Coronary artery (tissue), 2 donors: Measurements from ENCODE around the gene DNAJC11.

Source experiments
- DNase-seq: peaks from one replicate; pipeline ENCODE4 v3.0.0-alpha.2; 2017; ENCODE audit warnings: low spot score
- H3K27ac ChIP-seq, 2 donors: fragments of 200-600 bp; sonication (generic); one replicate each; pipeline ENCODE4 v1.5.1; 2016 to 2019
- H3K4me3 ChIP-seq: fragments of 200-600 bp; sonication (generic); 2 replicates; pipeline ENCODE4 v1.5.1; 2016; ENCODE audit warnings: mild to moderate bottlenecking, moderate library complexity
- TF ChIP-seq, protein P1 (sequence below): fragments of 200-600 bp; sonication (generic); IDR thresholded peaks from one replicate; pipeline ENCODE4 v1.5.1; 2019; ENCODE audit warnings: antibody characterized with exemption

The DNAJC11 gene

GRCh38 chr1:6599141-6599975, 102.3 kb downstream of the DNAJC11 start:
- Histone ChIP-seq H3K27ac (peak overlapping the region; percentile 44 to 90), H3K4me3 (peak overlapping the region; percentile 96)
- TF ChIP-seq, protein P1, sequence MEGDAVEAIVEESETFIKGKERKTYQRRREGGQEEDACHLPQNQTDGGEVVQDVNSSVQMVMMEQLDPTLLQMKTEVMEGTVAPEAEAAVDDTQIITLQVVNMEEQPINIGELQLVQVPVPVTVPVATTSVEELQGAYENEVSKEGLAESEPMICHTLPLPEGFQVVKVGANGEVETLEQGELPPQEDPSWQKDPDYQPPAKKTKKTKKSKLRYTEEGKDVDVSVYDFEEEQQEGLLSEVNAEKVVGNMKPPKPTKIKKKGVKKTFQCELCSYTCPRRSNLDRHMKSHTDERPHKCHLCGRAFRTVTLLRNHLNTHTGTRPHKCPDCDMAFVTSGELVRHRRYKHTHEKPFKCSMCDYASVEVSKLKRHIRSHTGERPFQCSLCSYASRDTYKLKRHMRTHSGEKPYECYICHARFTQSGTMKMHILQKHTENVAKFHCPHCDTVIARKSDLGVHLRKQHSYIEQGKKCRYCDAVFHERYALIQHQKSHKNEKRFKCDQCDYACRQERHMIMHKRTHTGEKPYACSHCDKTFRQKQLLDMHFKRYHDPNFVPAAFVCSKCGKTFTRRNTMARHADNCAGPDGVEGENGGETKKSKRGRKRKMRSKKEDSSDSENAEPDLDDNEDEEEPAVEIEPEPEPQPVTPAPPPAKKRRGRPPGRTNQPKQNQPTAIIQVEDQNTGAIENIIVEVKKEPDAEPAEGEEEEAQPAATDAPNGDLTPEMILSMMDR = no peak
- no peak for DNase-seq

- DNase-seq = no peak
- Histone ChIP-seq H3K27ac (peak overlapping the region; percentile 46 to 54), H3K4me3 (peak overlapping the region; percentile 52)
- TF ChIP-seq, protein P1 = no peak
These were observed 103.9 kb downstream of the DNAJC11 start for GRCh38 chr1:6597777-6598131.

GRCh38 chr1:6596886-6597776, 104.5 kb downstream of the DNAJC11 start:
- no peak for DNase-seq
- Histone ChIP-seq H3K4me3 (peak overlapping the region; percentile 52), H3K27ac (peak overlapping the region; percentile 46 to 54)

DNA sequence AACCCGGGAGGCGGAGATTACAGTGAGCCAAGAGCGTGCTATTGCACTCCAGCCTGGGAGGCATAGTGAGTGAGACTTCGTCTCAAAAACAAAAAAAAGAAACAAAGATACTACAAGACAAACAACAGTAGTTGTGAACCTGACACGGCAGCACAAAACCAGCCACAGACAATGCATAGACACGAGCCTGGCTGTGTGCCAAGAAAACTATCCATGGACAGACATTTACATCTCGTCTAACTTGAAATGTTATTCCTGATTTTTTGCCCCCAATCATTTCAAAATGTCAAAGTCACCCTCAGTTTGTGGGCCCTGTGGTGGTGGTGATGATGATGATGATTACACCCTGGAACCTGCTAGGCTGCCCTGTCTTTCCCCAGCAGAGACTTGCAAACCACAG, 105.3 kb downstream of the DNAJC11 start:
- Histone ChIP-seq H3K27ac (peak overlapping the region in 1 of 2 donors; percentile 54), H3K4me3 (peak overlapping the region; percentile 52)
- DNase-seq = no peak
- TF ChIP-seq, protein P1 = no peak

More at GRCh38 chr1:6596886-6597776, 104.5 kb downstream of the DNAJC11 start:
- TF ChIP-seq, protein P1 = no peak

- no peak for DNase-seq
- Histone ChIP-seq H3K27ac (no peak overlapping the region), H3K4me3 (no peak overlapping the region)
- TF ChIP-seq, protein P1 = no peak
These were observed 106.5 kb downstream of the DNAJC11 start for GRCh38 chr1:6594977-6595740.

GRCh38 chr1:6593810-6594209, 107.8 kb downstream of the DNAJC11 start:
- Histone ChIP-seq H3K27ac (peak overlapping the region in 1 of 2 donors; percentile 33), H3K4me3 (no peak overlapping the region)
- TF ChIP-seq, protein P1 = no peak
- no peak for DNase-seq
